GM18861 (cell line): ENCODE measurements around the gene LYRM4.

Experiments used
- ATAC-seq: cut with Tn5 transposase; IDR thresholded peaks from one replicate; pipeline ENCODE4 v1.9.1; 2021; ENCODE audit not compliant: unreplicated experiment

The LYRM4 gene

DNA sequence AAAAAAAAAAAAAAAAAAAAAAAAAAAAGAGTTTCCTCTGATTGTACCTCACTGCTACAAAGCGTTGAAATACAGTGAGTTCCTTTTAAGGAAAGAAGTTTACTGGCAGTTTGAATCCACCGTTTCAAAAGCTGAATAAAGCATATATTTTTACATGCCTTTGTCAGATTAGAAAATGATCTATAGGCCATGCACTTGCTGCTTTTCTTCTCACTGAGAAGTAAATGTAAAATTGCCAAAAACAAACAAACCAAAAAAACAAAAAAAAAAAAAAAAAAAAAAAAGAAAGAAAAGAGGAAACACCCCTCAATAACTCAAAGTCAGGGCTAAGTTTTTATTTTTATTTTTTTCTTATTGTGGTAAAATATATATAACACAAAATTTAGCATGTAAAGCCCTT lies 81.9 kb downstream of the LYRM4 start:
- ATAC-seq, result no peak

DNA sequence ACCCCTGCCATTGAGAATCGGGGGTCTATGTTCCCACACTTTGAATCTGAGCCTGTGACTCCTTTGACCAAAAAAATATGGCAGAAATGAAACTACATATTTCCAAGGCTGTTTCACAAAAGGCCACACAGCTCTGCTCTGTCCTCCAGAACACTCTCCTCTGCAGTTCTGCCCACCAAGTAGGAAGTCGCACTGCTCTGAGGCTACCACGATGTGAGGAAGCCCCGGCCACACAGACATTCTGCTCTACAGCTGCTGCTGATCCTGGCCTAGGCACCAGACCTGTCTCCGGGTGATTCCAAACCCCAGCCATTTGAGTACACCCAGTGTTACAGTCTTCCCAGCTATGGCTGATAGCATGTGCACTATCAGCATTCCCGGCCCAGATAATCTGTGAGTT lies 85.1 kb downstream of the LYRM4 start:
- ATAC-seq, result no peak

- peak; percentile 11 for ATAC-seq
Measured at GRCh38 chr6:5174756-5175549, 85.8 kb downstream of the LYRM4 start.

- peak; percentile 93 for ATAC-seq
Measured at GRCh38 chr6:5174244-5174643, 86.5 kb downstream of the LYRM4 start.

GRCh38 chr6:5173810-5174209 lies 86.9 kb downstream of the LYRM4 start:
- peak; percentile 13 for ATAC-seq

- ATAC-seq, result no peak
Measured at GRCh38 chr6:5172897-5173474, 87.8 kb downstream of the LYRM4 start.

DNA sequence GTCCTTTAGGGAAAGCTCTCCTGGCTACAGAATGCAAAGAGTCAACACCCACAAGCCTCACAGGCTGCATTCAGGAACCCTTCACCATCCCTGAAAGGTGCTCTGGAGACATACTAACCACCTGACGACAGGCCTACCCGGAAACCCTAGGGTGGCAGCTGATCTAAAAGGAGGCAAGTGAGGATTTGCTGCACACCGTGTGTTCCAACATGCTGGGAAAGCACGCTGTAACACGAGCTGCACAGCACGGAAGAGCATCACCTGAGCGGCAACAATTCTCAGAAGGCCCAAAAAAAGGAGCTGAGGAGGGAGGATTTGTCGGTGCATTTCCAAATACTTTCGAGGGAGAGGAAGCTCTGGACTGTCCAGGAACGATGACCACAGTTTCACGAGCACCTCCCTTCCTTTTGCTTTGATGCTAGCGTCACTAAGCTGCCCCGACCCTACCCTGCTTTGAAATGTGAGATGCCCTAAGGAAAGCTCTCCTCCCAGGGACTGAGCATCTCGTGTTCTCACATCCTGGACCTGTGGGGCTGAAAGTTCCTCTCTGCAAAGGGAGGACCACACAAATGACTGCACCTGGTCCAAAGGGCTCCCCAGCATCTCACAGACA lies 88.6 kb downstream of the LYRM4 start:
- no peak for ATAC-seq

DNA sequence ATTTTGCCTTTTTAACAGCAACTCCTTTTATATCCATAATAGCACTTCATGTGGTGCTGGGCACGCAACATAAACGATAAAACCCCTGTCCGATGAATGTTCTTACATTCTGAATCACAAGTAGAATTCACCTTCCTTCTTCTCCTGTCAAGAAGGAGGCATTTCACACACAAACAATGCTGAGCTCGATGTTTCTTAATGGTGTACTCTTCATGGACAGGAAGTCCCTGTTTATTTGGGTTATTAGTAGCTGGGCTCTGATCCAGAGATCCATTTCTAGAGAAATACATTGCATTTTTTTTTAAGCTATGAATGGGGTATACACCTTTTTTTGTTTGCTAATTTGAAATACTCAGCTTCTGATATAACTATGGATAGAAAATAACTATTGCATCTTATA lies 93.2 kb downstream of the LYRM4 start:
- ATAC-seq, result no peak

- no peak for ATAC-seq
Measured at GRCh38 chr6:5164092-5164491, 96.7 kb downstream of the LYRM4 start.

- ATAC-seq, result no peak
Measured at GRCh38 chr6:5163247-5163646, 97.5 kb downstream of the LYRM4 start.

DNA sequence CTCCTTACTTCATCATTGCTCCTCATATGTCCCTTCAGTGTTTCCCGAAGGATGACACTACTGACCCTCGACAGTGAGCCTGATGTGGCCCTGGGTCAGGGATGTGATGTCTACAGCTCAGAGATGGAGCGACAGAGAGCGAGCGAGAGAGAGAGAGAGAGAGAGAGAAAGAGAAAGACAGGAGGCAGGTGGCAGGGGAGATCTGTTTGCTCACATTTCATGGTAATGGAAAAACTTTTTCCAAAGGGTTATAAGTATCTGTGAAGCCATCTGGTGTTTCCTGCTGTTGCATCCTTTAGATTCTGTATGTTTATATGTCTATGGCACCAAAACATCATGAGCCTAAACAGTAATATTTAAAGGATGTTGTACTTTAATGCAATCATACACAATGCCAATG lies 98.4 kb downstream of the LYRM4 start:
- no peak for ATAC-seq

DNA sequence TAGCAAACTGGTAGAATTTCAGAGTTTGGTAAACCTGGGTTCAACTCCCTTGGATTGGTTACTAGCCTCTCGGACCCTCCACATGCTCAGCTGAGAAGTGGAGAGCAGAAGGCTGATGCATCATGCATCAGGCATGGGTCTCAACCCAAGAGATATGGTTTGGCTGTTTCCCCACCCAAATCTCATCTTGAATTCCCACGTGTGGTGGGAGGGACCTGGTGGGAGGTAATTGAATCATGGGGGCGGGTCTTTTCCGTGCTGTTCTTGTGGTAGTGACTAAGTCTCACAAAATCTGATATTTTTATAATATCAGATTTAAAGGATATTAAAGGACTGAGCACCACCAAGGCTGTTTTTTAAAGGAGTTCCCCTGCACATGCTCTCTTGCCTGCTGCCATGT lies 100.5 kb downstream of the LYRM4 start:
- ATAC-seq, result no peak

DNA sequence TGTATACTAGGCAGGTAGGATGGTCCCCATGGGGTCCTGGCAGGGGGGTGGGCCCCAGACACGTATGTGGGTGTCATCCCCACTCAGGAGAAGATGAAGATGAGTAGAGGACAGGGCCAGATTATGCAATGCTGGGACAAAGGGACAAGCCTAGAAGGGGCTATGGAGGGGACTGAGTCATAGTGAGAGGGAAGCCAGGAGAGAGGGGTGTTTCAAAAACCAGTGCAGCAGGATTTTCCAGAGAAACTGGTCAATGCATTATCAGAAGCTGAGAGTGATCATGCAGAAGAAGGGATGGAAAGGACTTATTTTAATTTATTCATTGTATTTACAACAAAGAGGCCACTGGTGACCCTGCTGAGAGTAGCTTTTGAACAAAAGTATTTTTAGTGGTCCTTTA lies 101.6 kb downstream of the LYRM4 start:
- no peak for ATAC-seq

DNA sequence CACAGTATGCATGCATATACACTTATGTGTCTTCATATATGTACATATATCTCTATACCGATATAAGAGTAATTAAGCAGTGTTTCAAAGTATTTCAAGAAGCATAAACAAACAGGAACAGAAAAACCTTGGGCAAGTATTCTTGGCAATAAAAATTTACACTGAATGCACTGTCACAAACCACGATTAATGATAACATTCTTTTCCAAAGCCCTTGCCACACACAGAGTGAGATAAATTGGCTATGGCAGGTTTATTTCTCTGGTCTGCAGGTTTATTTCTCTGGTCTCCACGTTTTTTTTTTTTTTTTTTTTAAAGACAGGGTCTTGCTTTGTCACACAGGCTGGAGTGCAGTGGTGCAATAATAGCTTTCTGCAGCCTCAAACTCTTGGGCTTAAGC lies 102.6 kb downstream of the LYRM4 start:
- ATAC-seq, result no peak

GRCh38 chr6:5157621-5158138 lies 103.1 kb downstream of the LYRM4 start:
- ATAC-seq, result no peak

DNA sequence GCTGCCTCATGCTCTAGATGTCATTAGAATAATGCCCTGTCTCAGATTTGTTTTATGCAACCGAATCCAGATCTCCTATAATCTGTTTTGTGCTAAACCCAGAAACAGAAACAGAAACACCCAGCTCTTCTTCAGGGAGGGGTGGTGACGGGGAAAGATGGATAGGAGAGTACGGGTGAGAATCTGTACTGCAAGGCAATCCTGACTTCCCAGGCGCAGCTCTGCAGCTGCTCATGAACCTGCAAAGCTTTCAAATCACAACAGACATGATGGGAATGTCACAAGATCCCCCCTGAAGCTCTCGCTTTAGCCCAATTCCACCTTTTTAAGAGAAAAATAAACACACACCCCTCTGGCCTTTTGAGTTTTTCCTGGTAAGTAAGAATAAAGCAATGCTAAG lies 104.1 kb downstream of the LYRM4 start:
- ATAC-seq, result no peak

GRCh38 chr6:5155906-5156305 lies 104.8 kb downstream of the LYRM4 start:
- ATAC-seq, result no peak

DNA sequence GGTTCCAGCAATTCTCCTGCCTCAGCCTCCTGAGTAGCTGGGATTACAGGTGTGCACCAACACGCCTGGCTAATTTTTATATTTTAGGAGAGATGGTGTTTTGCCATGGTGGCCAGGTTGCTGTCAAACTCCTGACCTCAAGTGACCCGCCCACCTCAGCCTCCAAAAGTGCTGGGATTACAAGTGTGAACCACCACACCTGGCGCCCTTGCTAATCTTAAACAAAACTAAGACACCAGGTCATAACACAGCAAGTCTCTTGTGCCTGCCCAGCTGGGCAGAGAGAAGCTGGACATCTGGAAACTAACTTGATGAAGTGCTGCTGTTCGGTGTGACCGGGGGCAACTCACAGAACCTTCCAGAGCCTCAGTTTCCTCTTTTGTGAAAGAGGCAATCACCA lies 107.6 kb downstream of the LYRM4 start:
- ATAC-seq, result no peak

- no peak for ATAC-seq
Measured at GRCh38 chr6:5152460-5152859, 108.3 kb downstream of the LYRM4 start.

- no peak for ATAC-seq
Measured at GRCh38 chr6:5151955-5152401, 108.8 kb downstream of the LYRM4 start.

- ATAC-seq, result no peak
Measured at GRCh38 chr6:5151360-5151954, 109.3 kb downstream of the LYRM4 start.
